ENCODE measurements around the gene SUGCT.

Gene SUGCT

DNA sequence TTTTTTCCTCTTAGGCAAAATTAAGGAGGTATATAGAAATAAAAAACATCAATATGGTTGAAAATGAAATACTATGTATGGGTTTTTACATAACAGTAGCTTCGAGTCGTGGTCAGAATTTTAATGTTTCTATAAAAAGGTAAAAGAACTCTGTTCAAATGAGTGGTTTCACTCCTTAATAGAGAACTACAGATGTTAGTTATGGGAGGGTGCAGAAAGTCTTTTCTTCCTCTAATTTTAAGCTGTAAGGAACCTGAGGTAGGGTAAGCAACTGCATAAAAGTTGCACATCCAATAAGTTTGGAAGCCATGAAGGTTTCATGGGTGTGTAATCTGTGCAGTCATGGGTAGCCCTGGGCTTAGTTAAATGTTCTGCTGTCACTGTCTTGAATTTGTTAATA lies 141.3 kb downstream of the SUGCT start:
- no peak for DNase-seq

- DNase-seq = no peak
Observed at GRCh38 chr7:40279991-40280390, 145.2 kb downstream of the SUGCT start.

GRCh38 chr7:40282858-40283257 lies 148.1 kb downstream of the SUGCT start:
- DNase-seq = no peak

GRCh38 chr7:40283391-40283790 lies 148.6 kb downstream of the SUGCT start:
- DNase-seq = no peak

DNA sequence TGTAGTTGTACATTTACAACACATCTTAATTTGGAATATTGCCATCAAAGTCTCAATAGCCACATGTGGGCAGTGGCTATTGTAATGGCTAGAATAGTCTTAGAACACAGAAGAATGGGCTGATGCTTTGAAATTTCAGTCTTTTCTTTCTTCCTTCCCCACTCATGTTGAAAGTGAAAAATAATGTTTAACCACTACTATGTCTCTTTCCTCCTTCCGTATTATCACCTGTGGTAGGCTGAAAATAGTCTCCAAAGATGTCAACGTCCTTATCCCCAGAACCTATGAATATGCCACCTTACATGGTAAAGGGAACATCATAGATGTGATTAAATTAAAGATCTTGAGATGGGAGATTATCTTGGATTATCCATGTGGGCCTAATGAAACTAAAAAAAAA lies 154.0 kb downstream of the SUGCT start:
- DNase-seq = no peak

GRCh38 chr7:40297741-40298311 lies 163.0 kb downstream of the SUGCT start:
- no peak for DNase-seq

- DNase-seq = no peak
Observed at GRCh38 chr7:40298421-40298820, 163.6 kb downstream of the SUGCT start.

GRCh38 chr7:40299097-40299496 lies 164.3 kb downstream of the SUGCT start:
- DNase-seq = no peak

- no peak for DNase-seq
Observed at GRCh38 chr7:40300146-40300670, 165.4 kb downstream of the SUGCT start.

DNA sequence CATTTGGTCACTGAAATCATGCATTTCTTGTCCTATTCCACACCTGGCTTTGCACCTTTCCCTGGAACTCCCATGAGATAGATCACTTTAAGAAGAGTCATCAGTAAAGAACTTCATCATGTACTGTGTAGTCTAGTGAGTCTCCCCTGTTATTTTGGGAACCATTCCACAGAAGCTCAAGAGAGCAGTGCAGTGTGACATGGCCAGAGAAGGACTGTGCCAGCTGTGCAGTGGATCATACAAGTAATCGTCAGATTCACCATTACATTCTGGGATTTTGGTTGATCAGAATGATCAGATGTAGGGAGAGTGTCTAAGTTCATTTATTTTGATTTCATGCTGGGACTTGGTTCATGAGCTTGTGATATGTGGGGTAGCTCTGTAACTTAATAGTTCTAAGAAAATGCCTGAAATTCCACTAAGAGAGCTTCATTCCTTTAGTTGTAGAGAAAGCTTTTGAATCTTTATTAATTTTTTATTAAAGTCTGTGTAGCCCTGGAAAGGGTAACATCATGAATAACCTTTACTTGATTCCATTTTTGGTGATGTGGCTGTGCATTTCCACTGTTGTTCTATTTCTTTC lies 166.8 kb downstream of the SUGCT start:
- DNase-seq = no peak

DNA sequence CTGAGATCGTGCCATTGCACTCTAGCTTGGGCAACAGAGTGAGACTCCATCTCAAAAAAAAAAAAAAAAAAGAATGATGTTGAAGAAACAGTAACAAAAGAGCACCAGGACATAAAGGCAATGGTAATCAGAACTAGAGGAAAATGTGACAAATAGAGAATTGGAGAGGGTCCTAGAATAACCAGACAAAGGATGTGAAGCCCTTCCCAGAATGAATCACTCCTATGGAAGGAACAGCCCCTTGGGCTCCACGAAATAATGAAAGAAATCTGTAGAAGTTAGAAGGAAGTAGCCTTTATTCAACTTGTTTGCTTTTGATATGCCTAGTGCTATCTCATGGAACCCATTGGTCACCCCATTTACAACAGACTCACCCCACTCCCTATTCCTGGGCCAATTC lies 169.2 kb downstream of the SUGCT start:
- no peak for DNase-seq

DNA sequence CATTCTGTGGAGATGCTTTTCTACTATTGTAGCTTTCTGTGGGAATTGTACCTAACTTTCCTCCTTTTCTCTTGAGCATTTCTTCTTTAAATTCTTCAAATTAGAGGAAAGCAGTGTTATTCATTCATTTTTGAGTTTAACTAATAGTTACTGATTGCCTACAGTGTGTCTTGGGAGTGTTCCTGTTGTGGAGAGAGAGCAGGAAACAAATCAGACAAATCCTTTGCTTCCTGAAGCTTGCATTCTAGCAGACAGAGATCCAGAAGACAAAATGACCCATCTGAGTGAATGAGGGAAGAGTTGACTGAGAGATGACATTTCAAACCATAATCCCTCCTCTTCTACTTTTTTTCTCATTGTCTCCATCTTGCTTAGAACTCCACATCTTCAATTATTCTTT lies 170.4 kb downstream of the SUGCT start:
- DNase-seq = no peak

DNA sequence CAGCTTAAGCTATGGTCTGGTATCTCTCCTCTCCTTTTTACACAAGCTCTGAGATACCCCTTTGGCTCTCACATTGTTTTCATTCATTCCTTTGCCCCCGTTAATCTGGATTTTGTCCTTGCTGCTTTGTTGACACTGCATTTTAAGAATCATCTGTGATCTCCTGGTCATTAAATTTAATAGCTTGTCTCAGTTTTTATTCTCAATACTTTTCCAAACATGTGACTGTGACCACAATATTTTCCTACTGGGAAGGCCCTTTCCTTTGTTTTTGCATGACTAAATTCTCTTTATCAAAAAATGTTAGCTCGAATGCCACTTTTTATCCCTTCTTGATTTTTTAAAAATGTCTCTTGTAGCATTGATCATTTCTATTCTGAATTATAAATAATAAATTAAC lies 171.2 kb downstream of the SUGCT start:
- DNase-seq = no peak

- no peak for DNase-seq
Observed at GRCh38 chr7:40306596-40306995, 171.8 kb downstream of the SUGCT start.

DNA sequence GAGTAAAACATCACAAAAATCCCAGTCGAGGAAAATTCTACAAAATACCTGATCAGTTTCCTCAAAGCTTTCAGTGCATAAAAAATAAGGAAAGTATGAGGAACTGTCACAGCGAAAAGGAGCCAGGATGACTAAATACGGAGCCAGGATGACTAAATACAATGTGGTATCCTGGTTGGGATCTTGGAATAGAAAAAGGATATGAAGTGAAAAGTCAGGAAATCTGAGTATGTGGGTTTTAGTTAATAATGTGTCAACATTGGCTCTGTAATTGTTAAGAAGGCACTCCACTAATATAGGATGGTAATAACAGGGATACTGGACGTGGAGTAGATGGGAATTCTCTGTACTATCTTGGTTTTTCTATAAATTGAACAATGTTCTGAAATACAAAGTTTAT lies 175.5 kb downstream of the SUGCT start:
- DNase-seq = no peak

GRCh38 chr7:40311307-40311706 lies 176.5 kb downstream of the SUGCT start:
- DNase-seq = no peak

GRCh38 chr7:40315277-40315676 lies 180.5 kb downstream of the SUGCT start:
- no peak for DNase-seq

GRCh38 chr7:40316176-40316575 lies 181.4 kb downstream of the SUGCT start:
- no peak for DNase-seq

DNA sequence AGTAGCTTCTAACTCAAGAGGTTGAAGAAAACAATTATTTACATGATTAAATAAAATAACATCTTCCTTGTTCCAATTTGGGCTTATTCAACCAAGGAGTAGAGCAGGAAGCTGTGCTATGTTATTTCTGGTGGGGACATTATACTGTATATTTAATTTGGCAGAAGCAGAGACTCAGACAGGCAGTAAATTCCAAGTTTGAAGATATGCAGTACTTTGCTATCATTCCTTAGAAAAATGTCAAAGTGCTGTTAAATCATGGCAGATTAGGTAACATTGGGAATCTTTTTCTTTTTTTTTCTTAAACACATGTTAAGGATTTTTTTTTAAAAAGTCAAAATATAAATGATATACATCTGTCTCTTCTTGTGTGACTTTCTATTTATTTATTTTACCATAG lies 190.1 kb downstream of the SUGCT start:
- no peak for DNase-seq

DNA sequence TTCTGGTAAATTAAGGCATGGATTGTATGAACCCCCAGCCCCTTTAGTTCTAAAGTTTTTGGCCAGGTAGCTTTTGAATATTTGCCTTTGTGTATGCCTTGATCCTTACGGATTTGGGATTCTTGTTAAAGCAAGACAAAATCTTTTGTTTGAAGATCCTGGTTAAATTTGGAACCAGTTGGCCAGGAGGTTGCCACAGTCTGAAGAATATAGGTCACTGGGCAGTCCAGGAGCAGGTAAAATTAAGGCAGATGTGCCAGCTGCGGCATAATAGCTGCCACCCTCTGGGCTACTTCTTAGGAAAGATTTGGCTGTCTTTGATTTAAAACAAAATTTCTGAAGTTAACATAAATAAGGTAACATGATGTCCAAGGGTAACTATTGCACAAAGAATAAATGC lies 192.3 kb downstream of the SUGCT start:
- no peak for DNase-seq

DNA sequence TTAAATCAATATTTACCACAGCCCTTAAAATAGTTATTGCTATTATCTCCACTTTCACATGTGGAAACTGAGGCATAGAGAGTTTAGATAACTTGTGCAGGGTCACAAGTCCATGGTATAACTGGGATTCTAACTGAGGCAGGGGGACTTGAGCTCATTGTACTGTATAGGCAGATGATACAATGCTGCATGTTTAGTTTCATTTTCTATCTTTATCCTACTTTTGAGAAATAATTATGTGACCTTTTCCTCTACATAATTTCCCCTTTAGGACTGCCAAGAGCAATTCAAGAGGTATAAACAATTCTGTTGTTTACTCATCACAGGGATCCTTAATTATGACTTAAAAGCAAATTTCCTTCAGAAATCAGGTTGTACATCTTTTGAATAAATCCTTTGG lies 193.1 kb downstream of the SUGCT start:
- DNase-seq = no peak

DNA sequence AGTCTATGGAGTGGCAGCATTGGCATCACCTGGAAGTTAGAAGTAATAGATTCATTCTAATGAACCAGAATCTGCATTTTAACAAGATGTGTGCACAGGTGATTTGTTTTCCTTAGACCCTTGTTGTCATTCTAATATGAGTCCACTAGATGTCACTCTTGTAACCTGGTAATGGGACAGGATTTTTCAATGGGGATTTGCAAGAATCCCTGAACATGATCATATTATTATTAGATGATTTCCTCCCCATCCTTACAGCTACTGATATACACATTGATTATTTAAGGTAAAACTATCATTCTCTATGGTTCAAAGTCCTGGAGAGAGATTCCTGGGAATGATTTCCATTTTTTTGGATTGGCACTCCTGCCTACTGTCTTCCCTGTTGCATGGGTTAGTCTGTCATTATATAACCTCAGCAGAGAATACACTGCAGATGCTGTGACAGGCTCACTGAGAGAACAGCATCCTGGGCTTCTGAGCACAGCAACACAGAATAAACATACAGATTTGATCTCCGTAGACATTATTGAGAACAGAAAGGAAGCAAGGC lies 194.9 kb downstream of the SUGCT start:
- no peak for DNase-seq

GRCh38 chr7:40330408-40330807 lies 195.6 kb downstream of the SUGCT start:
- no peak for DNase-seq

GRCh38 chr7:40331915-40332314 lies 197.1 kb downstream of the SUGCT start:
- DNase-seq = no peak

DNA sequence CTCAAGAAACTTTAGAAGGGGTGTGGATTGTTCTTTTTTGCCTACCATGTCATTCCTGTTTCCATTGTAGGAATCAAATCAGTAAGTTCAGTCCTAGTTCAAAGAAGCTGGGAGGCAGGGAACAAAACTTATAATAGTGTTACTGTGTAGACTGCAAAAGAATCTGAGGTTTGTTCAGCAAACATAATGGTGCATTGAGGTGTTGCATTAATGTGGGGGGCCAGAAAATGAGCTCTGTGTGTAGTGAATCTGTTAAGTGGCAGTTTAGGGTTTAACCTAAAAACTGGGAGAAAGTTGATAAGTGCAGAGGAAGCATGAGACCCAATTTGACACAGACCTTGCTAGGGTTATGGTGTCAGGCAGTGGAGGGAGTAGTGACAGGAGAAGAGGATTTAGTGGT lies 197.7 kb downstream of the SUGCT start:
- DNase-seq = no peak
